GM18907 (cell line): Measurements from ENCODE around the gene DNAJB8.

Source experiments
- ATAC-seq: cut with Tn5 transposase; IDR thresholded peaks from one replicate; pipeline ENCODE4 v1.9.1; 2021; ENCODE audit warnings: mild to moderate bottlenecking, moderate library complexity; ENCODE audit not compliant: unreplicated experiment

Gene DNAJB8

GRCh38 chr3:128427872-128428822 is 38.5 kb downstream of the DNAJB8 start:
- no peak for ATAC-seq

- no peak for ATAC-seq
These were observed 39.4 kb downstream of the DNAJB8 start for GRCh38 chr3:128427175-128427857.

DNA sequence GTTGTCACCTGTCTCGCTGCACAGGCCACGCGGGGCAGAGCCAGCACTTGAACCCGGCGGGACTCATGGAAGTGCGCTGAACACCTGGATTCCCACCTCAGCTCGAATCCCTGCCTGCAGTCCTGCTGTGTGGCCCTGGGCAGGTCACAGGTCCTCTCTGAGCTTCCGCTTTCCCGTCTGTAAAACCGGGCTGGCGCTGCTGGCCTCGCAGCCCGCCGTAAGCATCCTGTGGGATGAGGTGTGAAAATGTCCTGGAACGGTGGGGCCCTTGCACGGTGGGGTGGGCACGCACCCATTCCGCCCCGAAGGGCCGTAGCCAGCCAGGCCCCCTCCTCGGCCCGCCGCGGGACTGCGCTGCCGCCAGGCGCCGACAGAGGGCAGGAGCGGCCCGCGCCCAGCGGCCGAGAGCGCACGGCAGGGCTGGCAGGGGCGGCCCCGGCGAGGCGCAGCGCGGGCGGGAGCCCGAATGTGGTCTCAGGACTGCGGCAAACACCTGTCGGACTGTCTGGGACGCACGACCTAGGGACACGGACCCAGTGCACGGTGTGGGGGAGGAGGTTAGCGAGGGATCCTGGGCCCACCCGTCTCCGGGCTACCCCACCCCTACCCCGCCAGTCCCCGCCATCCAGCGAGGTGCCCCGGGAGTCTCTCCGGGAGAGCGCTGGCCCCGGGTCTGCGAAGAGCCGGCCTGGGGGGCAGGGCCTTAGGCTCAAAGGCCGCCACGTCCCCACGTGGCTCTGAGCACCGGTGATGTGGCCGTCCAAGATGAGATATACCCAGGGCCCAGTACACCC is 40.4 kb downstream of the DNAJB8 start:
- peak; percentile 76 for ATAC-seq

DNA sequence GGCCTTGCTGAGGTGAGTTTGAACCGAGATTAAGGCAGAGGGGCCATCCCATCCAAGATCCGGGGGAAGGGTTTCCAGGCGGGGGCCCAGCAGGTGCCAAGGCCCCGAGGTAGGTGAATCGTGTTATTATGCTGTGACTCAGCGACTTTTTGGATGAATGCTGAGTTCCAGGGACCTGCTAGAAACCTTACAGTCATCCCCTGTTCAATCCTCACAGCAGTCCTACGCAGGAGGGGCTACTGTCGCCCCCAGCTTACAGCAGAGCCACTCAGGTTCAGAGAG is 40.9 kb downstream of the DNAJB8 start:
- ATAC-seq: no peak

DNA sequence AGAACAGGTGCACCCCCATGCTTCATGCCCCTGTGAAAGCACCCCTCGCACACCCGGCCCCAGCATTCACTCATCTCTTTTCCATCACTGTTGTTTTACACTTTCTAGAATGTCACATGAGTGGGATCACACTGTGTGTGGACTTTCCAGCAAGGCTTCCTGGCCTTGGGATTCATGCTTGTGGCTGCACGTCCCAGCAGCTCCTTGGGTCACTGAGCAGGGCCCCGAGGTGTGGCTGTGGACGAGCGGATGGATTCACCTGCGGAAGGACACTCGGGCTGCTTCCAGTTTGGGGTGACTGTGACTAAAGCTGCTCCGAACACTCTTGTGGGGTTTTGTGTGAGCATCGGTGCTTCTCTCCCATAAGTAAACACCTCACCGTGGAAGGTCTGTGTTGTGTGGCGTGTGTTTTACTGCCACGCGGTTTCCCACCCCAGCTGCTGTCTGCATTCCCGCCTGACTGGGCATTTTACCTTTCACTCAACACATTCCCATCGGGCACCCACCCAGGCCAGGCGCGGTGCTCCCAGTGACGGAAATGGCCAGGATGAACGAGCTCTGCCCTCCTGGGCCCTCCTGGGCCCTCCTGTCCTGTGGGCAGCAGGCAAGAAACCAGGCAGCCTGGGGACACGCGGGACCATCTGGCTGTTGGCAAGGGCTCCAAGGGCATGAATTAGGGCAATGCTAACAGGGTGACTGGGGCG is 41.4 kb downstream of the DNAJB8 start:
- ATAC-seq: no peak

DNA sequence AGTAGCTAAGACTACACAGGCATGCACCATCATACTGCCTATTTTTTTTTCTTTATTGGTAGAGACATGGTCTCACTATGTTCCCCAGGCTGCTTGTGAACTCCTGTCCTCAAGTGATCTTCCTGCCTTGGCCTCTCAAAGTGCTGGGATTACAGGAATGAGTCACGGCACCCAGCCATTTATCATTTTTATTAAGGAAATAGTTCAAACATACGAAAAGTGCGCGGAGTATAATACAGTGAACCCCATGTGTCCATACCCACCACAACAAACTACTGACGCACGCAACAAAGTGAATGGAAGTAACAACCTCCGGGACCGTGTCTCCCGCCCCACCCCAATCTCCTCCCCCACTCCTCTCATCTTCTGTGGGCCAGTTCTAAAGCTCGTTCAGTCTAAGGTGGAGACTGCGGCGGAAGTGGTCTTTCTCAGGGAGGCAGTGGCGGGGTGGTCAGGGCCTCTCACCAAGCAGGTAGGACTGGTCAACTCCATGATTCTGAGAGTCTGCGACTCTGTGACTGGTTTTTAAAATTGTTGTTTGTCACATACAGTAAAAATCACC is 42.1 kb downstream of the DNAJB8 start:
- ATAC-seq: no peak

- ATAC-seq: no peak
These were observed 43.1 kb downstream of the DNAJB8 start for GRCh38 chr3:128423525-128424147.

GRCh38 chr3:128422762-128423524 is 43.7 kb downstream of the DNAJB8 start:
- no peak for ATAC-seq

DNA sequence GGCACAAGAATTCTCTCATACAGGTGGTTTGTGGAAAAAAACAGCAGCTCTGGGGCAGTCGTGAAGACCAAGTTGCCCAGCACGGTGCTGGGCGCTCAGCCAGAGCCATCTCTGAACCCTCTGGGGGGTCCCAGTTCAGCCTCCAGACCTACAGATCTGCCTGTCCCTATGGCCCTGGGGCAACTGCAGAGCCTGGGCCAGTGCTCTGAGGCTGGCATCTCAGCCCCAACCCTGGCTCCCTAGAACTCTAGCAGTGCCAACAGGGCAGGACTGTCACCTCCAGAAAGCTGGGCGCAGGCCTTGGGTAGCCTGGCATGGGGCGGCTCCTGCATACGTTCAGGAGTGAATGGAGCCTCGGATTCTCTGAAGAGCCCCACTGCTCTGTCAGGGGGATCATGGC is 44.7 kb downstream of the DNAJB8 start:
- no peak for ATAC-seq

DNA sequence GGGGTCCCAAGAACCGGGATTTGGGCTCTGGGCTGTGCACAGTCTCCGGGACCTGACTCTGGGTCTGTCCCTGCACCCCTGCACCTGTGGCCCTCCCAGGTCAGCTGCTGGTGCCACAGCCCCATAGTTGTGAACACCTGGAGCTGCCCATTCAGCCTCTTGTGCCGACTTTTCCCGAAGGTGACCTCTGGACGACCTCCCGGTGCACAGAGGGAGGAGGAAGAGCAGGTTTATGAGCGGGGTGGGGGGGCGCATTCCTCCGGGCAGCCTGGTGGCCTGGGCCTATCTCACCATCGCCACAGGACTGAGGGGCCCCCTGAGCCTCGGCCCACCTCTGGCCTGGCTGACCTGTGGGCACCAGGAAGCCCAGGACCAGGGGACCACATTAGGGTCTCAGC is 45.3 kb downstream of the DNAJB8 start:
- ATAC-seq: no peak

DNA sequence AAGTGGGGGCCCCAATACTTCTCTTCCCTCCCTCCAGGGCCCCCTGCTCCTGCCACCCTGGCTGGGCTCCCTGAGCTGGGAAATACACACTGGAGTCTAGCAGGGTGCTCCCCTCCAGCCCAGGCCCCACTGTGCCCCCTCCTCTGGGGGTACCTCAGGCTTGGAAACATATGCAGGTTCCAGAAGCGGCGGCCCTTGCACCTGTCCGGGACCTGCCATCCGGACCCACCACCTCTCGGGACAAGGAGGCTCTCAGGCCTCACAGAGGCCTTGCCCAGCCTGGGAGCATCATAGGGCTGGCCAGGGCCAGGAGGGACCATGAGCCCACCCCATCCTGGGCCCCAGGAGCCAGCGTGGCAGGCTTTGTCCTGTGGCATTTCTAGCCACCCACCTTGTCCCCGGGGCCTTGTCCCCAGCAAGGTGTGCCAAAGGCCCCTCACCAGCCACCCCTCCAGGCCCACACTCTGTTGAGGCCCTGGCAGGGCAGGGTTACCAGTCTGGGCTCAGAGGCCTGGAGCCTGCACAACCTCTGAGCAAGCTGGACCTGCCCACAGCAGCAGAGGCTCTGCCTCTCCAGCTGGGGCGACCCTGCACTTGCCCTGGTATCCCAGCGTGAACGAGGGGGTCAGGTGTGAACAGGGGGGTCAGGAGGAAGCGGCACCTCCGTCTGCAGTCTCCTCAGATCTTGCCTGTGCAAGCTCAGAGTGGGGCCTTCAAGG is 45.8 kb downstream of the DNAJB8 start:
- no peak for ATAC-seq

DNA sequence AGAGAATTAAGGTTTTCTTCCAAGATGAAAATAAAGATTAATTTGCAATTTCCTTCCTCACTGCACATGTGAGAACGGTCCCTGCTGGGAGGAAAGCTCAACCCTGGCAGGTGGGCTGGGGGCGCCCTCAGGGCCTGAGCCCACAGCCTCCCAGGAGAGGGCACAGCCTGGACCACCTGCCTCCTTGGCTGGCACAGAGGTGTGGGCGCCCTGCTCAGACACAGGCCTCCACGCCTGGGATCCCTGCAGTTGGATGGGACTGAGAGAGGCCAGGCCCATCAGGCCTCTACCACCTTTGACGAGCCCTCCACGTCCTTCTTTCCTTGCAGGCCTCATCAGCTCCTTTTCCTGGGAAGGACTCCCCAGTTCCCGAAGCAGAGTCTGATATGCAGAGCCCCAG is 46.4 kb downstream of the DNAJB8 start:
- no peak for ATAC-seq

- ATAC-seq: no peak
These were observed 47.4 kb downstream of the DNAJB8 start for GRCh38 chr3:128419311-128419710.

DNA sequence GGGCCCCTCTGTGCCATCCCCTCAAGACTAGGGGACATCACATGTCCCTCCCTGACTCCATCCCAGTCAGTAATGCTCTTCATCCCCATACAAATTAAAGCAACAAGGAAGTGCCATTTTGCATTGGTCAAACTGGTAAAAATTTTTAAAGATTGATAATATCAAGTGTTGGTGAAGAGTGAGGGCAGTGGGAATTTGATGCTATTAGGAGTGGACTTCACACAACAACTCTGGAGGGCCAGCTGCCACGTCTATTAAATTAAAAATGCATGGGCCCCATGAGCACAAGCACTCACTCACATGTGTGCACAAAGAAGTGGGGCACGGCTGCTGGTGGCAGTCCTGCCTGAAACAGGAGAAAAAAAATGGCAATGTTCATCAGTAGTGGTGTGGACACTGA is 47.8 kb downstream of the DNAJB8 start:
- no peak for ATAC-seq

GRCh38 chr3:128416578-128417211 is 50.0 kb downstream of the DNAJB8 start:
- no peak for ATAC-seq

GRCh38 chr3:128415773-128416577 is 50.7 kb downstream of the DNAJB8 start:
- ATAC-seq: no peak

GRCh38 chr3:128415200-128415772 is 51.4 kb downstream of the DNAJB8 start:
- ATAC-seq: no peak
